Stimulated activated naive CD8-positive, alpha-beta T cell treated with anti-CD3 and anti-CD28 coated beads, Interleukin-15, amount 100 ng/mL, for 72 hours (primary cell): ENCODE data around the gene TYK2.
"Not testable (repeated sequence)": the region's sequence is repeated elsewhere in the genome, so short reads cannot be mapped to it uniquely, and the experiment has no call there.

Experiments
- ATAC-seq: fragments of 150-1000 bp; cut with Tn5 transposase; 2 replicates; pipeline ENCODE4 v1.10.0; 2021; ENCODE audit warnings: mild to moderate bottlenecking, moderate library complexity
- DNase-seq, 2 donors: peaks; one replicate each; pipeline ENCODE4 v3.0.0; 2021 to 2022
- H3K27ac Mint-ChIP-seq, 2 donors: one replicate each; pipeline ENCODE4 v1.8.0; 2022; ENCODE audit warnings: mild to moderate bottlenecking in 2 of 2, mixed read lengths in 2 of 2, moderate library complexity in 2 of 2
- H3K27me3 Mint-ChIP-seq: one replicate; pipeline ENCODE4 v1.8.0; 2022; ENCODE audit warnings: mixed read lengths
- H3K4me1 Mint-ChIP-seq: one replicate; pipeline ENCODE4 v1.8.0; 2022; ENCODE audit warnings: mild to moderate bottlenecking, mixed read lengths
- H3K4me3 Mint-ChIP-seq, 2 donors: one replicate each; pipeline ENCODE4 v1.8.0; 2022; ENCODE audit warnings: mild to moderate bottlenecking in 2 of 2, mixed read lengths in 2 of 2, moderate library complexity in 1 of 2
- H3K9me3 Mint-ChIP-seq, 2 donors: one replicate each; pipeline ENCODE4 v1.8.0; 2022; ENCODE audit warnings: mixed read lengths in 2 of 2

Gene TYK2

GRCh38 chr19:10336725-10337124, 43.6 kb downstream of the TYK2 start:
- DNase-seq, ATAC-seq, H3K9me3 Mint-ChIP-seq, H3K27me3 Mint-ChIP-seq: not testable (repeated sequence)
- H3K27ac Mint-ChIP-seq = peak overlapping the region; percentile 33 to 80
- peak overlapping the region in 1 of 2 donors; percentile 31 for H3K4me3 Mint-ChIP-seq
- H3K4me1 Mint-ChIP-seq = peaks cover 89% of the 10 kb centered on the region

DNA sequence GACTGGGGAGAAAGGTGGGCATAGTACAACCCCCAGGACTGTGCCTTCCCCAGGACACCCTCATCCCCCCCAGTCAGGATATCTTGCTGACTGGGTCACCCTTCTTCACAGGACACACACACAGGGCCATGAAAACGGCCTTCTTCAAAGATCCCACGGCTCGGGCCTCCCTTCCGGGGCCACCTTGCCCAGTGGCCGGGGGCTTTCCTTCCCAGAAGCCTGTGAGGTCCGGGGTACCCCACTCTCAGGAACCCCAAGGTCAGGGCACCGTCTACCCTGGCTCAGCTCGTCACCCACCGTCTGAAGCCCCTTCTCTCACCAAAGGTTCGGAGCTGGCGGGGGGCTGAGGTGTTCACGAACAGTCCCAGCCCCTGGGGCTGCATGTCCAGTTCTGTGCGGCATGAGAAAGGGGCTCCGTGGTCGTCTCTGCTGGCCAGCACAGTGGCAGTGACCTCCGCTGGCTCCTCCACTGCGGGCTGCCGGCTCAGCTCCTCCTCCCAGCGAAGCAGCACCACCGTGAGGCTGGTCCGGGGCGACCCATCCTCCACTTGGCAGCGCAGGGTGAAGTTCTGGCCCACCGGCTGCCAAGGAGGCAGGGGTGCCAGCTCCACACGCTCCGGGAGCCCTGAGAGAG, 44.9 kb downstream of the TYK2 start:
- H3K4me1 Mint-ChIP-seq = peaks cover 85% of the 10 kb centered on the region
- peak overlapping the region in 1 of 2 donors; percentile 86 for H3K27ac Mint-ChIP-seq

DNA sequence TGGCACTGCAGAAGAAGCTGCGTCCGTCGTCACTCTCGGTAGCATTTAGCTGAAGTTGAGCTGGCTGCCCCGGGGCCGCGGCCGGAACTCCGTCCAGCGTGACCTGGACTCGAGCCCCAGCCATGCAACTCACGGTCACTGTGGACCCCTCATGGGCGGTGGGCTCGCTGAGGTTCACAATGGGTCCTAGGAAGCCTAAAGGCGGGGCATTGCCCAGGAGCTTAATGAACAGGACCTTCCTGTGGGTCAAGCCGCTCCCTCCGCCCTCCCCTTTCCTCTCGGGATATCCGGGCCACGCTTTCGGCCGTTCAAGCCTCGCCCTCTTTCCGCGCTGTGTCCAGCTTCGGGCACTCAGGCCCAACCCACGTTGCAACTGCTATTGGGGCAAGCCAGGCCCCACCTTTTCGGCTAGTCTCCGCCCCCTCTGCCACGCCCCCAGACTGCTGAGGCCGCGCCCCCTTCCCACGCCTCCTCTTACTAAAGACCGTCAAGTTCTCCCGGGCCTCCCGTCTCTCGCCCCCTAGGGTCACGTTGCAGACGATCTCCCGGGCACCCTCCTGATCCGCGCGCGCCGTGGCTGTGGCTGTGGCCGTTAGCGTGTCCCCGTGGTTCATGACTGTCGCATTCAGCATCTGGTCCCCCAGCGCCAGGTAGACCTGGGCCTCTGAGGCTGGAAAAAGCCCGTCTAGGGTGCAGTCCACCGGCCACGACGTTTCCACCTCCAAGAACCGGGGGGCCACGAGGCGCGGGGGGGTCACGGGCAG, 45.6 kb downstream of the TYK2 start:
- peak overlapping the region; percentile 88 to 92 for H3K4me3 Mint-ChIP-seq
- DNase-seq = peak; percentile 42 to 44
- H3K27me3 Mint-ChIP-seq = no peaks in the 10 kb centered on the region
- H3K27ac Mint-ChIP-seq = no peak overlapping the region
- H3K9me3 Mint-ChIP-seq = no peaks in the 10 kb centered on the region
- peaks cover 84% of the 10 kb centered on the region for H3K4me1 Mint-ChIP-seq
- ATAC-seq = no peak

More for the DNA sequence above, 44.9 kb downstream of the TYK2 start:
- no peaks in the 10 kb centered on the region for H3K9me3 Mint-ChIP-seq
- H3K27me3 Mint-ChIP-seq = no peaks in the 10 kb centered on the region
- ATAC-seq (no peak), DNase-seq (no peak)
- H3K4me3 Mint-ChIP-seq = no peak overlapping the region

DNA sequence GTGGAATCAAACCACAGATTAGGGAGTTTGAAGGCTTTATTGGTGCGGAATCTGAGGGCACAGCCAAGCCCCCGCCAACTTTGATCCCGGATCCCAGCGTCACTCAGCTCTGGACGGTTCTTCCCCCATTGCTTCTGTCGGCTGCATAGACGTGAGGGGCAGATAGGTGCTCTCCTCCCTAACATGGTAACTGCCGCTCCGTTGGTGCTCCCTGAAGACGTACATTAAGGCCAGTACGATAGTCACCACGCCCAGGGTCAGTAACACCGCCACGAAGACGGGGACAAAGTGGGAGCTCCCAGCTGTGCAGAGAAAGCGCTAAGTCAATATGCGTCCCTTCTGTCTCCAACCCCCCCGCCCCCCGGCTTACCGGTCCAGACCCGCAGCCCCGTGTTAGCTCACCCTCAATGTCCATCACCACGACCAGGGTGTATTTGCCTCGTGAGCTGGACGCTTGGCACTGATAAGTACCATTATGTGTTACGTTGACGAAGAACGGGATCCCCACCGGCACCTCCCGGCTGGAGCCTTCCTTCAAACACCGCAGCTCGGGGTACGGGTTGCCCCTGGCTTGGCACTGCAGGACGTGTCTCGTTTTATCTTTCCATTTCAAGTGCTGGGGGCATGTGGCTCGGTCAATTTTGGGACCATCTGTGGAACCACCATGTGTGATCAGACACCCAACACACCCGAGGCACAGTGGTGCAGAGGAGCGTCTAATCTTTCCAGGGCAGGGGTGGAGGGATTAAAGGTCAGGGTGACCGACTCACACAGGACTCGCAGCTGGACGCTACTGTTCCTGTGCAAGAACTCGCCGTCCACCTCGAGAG, 46.4 kb downstream of the TYK2 start:
- peaks cover 81% of the 10 kb centered on the region for H3K4me1 Mint-ChIP-seq
- H3K4me3 Mint-ChIP-seq = peak overlapping the region; percentile 88 to 92
- no peaks in the 10 kb centered on the region for H3K9me3 Mint-ChIP-seq
- H3K27me3 Mint-ChIP-seq = no peaks in the 10 kb centered on the region
- peak overlapping the region in 1 of 2 donors; percentile 97 for H3K27ac Mint-ChIP-seq
- no peak for DNase-seq
- ATAC-seq = peak; percentile 26

DNA sequence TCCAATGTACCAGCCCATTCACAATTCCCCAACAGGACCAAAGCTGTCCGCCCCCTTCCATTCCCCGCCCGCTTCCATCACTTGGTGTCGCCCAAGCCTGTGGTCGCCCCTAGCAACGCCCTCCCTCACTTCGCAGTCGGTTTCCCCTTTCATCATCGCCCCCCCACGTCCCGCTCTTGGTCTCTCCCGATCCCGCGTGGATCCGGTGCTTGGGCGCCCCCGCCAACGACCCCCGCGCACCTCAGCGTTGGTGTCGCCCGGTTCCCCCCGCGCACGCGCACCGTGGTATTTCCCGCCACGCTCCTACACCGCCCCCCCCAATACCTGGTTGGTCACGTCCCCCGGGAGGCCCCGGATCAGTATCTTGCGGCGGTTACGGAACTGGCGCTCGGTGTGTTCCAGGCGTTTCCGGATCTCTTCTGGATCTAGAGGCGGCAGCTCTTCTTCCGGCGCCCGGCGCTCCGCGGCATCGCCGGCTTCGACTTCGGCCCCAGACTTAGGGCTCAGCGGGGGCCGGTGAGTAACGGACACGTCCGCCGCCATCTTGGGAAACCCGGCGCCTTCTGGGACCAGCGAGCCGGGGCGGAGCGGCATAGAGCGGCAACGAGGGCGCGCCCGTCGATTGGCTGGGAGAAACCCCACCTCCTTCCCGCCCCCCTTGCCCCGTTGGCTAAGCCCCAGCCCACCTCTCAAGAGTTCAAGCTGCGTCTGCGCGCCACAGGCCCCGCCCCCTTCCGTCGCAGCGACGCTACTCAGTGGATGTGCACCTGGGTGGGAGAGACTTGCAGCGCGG, 47.2 kb downstream of the TYK2 start, which contains the start of gene RAVER1:
Gene RAVER1 (minus strand): TSS at position 565 of the 793 bp plus-strand sequence. CDS start 22 bp downstream, at position 543.
- Mint-ChIP-seq H3K9me3 (no peaks in the 10 kb centered on the region), H3K4me3 (peak within 1 kb of the TSS; percentile 88 to 92), H3K27me3 (no peaks in the 10 kb centered on the region), H3K4me1 (peaks cover 73% of the 10 kb centered on the region), H3K27ac (peak within 1 kb of the TSS; percentile 97)
- peak; percentile 97 for ATAC-seq
- peak; percentile 96 to 97 for DNase-seq

DNA sequence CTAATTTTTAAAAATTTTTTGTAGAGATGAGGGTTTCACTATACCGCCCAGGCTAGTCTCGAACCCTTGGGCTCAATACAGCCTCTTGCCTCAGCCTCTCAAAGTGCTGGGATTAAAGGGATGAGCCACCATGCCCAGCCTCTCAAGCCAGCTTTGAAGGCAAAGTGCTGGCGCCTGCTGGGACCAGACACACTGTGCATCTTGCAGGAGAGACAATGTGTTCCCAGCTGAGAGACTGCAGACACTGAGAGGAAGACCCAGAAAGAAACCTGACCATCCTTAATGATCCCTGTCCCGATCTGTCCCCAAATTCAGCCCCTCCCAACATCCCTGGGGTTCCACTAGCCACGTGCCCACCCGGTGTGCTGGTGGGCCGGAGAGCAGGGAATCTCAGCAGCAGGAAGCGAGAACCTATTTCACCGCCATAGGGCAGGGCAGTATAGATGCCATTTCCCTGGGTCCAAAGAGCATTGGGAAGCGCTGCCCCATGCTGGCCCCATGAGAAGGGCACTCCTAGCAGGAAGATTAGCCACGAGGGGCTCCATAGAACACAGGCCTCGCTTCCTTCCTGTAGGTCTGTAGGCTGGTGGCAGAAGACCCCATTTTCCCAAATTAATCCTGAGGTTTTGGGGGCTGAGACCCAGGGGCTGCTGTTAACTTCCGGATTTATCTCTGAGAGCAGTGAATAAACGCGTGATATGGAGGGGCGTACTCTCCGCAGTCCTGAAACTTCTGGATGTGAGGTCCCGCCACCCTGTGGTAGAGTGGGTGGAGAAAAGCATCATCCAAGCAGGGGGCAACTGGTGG, 48.0 kb downstream of the TYK2 start:
- DNase-seq = no peak
- Mint-ChIP-seq H3K9me3 (no peaks in the 10 kb centered on the region), H3K27me3 (no peaks in the 10 kb centered on the region), H3K4me1 (peaks cover 65% of the 10 kb centered on the region), H3K4me3 (peak overlapping the region; percentile 88 to 92), H3K27ac (peak overlapping the region; percentile 97)
- peak; percentile 5 for ATAC-seq

GRCh38 chr19:10329555-10329954, 50.8 kb downstream of the TYK2 start:
- Mint-ChIP-seq H3K4me3 (no peak overlapping the region), H3K27me3 (no peaks in the 10 kb centered on the region), H3K9me3 (no peaks in the 10 kb centered on the region), H3K4me1 (peaks cover 39% of the 10 kb centered on the region), H3K27ac (peak overlapping the region; percentile 19 to 77)
- ATAC-seq (no peak), DNase-seq (no peak)

- ATAC-seq (no peak), DNase-seq (no peak)
- H3K9me3 Mint-ChIP-seq = no peaks in the 10 kb centered on the region
- no peaks in the 10 kb centered on the region for H3K27me3 Mint-ChIP-seq
- no peak overlapping the region for H3K4me3 Mint-ChIP-seq
- H3K27ac Mint-ChIP-seq = no peak overlapping the region
- H3K4me1 Mint-ChIP-seq = peaks cover 31% of the 10 kb centered on the region
These were observed 51.6 kb downstream of the TYK2 start for GRCh38 chr19:10328558-10329429.

GRCh38 chr19:10327793-10328192, 52.6 kb downstream of the TYK2 start:
- no peaks in the 10 kb centered on the region for H3K9me3 Mint-ChIP-seq
- no peak for DNase-seq
- no peak for ATAC-seq
- no peak overlapping the region for H3K4me3 Mint-ChIP-seq
- H3K27ac Mint-ChIP-seq = peak overlapping the region in 1 of 2 donors; percentile 69
- H3K4me1 Mint-ChIP-seq = peaks cover 22% of the 10 kb centered on the region
- H3K27me3 Mint-ChIP-seq = no peaks in the 10 kb centered on the region

GRCh38 chr19:10325732-10326131, 54.6 kb downstream of the TYK2 start:
- DNase-seq (no peak), ATAC-seq (no peak)
- peaks cover 9% of the 10 kb centered on the region for H3K4me1 Mint-ChIP-seq
- no peaks in the 10 kb centered on the region for H3K9me3 Mint-ChIP-seq
- peak overlapping the region in 1 of 2 donors; percentile 95 for H3K27ac Mint-ChIP-seq
- no peaks in the 10 kb centered on the region for H3K27me3 Mint-ChIP-seq
- H3K4me3 Mint-ChIP-seq = no peak overlapping the region

DNA sequence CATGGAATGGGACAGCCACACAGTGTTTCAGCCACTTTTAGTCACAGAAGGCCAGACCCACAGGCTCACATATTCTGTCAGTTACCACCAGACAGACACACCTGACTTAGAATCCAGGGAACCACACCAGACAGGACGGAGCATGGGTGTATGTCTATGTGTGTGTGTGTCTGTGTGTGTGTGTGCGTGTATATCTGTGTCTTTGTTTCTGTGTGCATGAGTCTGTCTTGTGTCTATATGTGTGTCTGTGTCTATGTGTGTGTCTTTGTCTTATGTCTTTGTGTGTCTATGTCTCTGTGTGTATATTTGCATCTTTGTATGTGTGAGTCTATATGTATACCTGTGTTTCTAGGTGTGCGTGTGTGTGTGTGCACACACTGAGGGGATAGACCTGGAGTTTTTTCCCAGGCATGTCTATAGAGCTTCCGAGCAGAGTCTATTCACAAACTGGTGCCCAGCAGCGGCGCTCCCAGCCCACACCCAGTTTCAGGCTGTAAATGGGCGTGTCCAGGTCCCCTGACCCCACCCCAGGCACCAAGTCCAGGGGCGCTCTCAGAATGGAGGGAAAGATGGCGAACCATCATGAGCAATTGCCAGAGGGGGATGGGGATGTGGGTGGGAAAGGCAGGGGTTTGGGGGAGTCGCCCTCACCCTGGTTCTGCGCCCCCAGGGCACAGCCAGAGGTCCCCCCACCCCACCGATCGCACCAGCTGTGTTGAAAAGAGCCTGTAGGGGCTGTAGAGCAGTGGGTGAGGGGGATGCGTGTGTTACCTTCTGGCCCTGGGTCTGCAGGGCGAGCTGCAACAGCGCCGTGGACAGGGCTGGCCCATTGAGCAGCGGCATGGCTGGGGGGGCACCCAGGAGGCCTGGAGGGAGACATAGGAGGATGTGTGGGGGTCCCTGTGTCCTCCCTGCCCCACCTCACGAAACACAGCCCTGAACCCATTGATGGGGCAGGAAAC, 58.2 kb downstream of the TYK2 start:
- H3K9me3 Mint-ChIP-seq = no peaks in the 10 kb centered on the region
- H3K27ac Mint-ChIP-seq = no peak overlapping the region
- no peak overlapping the region for H3K4me3 Mint-ChIP-seq
- H3K27me3 Mint-ChIP-seq = no peaks in the 10 kb centered on the region
- ATAC-seq = no peak
- no peaks in the 10 kb centered on the region for H3K4me1 Mint-ChIP-seq
- no peak for DNase-seq

GRCh38 chr19:10321417-10321797, 59.0 kb downstream of the TYK2 start:
- Mint-ChIP-seq H3K4me3 (no peak overlapping the region), H3K27ac (no peak overlapping the region), H3K27me3 (no peaks in the 10 kb centered on the region), H3K4me1 (peaks cover 7% of the 10 kb centered on the region), H3K9me3 (no peaks in the 10 kb centered on the region)
- DNase-seq (no peak), ATAC-seq (peak; percentile 21)
